Measurements from ENCODE around the gene FBXL7. TPM values are rescaled to one million over a fixed set of nuclear protein-coding genes. Genes with fewer than 3 reads are reported as not detected.

The FBXL7 gene
- not detected in 2 replicates for total RNA-seq

DNA sequence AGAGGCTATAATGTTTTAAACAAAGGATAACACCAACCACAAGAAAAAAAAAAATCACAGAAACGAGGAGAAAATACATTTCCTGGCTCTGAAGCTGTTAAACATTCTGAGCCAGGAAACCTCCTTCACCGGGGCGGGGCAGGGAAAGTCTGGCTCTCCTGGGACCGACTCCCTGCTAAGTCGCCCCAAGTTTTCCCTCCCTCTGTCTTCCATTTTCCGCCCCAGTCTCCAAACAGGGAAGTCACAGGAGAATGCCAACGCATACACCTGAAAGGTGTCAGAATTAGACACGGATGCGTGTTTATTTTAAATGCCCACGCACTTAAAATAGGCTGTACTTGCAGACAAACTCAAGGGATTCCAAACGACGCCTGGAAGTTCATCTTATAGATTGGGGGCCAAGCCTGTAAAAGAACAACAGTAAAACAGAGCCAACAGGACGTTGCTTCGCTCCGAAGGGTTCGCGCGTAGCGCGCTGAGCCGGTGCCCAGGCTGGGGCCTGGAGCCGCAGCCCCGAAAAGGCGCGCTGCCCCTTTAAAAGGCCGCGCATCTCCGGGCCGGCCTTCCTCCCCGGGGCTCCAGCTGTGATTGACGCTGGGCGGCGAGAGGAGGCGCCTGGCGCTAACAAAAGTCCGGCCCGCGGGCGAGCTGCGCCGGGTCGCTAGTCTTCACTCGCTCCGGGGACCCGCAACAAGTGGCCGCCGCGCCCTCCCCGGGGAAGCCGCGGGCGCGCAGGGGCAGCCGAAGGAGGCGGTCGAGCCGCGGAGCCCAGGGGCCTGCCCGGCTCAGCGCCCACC lies at the start of gene FBXL7:
Gene FBXL7, plus strand, starts transcription at position 653 of the 797 bp plus-strand sequence.
- intact Hi-C loops (cut with micrococcal nuclease) = no loop called here

DNA sequence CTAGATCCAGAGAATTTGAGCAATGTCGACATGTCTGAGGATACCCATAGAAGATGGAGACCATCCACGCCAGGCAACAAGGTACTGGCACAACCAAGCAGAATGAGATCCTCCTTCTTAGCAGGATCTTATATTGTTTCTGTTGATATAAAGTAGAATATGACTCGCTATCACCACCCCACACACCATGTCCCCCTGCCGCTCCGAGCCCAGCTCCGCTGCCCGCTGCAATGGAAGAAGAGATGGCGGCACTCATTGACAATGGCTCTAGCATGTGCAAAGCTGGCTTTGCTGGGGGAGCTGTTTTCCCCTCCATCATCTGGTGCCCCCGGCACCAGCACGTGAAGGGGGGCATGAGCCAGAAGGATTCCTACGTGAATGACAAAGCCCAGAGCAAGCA lies 49.5 kb upstream of the FBXL7 start:
- intact Hi-C loops (cut with micrococcal nuclease) = no loop called here

DNA sequence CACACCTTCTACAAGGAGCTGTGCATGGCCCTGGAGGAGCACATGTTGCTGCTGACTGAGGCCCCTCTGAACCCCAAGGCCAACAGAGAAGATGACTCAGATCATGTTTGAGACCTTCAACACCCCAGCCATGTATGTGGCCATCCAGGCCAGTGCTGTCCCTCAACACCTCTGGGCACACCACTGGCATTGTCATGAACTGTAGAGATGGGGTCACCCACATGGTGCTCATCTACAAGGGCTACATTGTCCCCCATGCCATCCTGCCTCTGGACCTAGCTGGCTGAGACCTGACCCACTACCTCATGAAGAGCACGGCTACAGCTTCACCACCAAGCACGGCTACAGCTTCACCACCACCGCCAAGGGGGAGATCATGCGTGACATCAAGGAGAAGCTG lies 49.0 kb upstream of the FBXL7 start:
- intact Hi-C loops (cut with micrococcal nuclease) = no loop called here

DNA sequence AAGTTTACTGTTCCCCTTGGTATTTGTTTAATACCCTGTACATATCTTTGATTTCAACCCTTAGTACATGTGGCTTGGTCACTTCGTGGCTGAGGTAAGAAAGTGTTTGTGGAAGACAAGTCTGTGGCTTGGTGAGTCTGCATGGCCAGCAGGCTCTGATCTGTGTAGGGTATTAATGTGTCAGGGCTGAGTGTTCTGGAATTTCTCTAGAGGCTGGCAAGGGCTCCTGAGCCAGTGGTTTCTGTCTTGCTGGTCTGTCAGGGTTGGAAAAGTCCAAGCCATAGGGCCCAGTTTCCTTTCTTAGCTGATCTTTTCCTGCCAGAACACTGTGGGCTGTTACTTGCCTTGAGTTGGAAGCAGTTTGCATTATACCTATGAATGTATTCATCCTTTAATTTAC lies 48.0 kb upstream of the FBXL7 start:
- intact Hi-C loops (cut with micrococcal nuclease) = no loop called here

DNA sequence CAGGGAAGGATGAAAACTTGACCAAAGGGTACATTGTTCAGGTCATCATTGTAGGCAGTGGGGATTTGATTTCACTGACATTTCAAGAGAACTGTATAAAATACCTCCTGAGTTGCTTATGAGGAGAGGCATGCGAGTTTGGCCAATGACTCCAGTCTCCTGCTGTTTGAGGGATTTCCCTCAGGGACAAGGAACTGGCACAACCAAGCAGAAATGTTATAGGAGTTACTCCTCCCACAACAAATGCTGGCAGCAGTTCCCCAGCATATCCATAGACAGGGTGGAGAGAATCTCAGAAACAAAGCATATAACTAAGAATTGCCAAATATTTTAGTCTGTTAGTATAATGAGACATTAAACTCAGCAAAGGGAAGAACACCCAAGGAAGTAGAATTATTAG lies 47.2 kb upstream of the FBXL7 start:
- intact Hi-C loops (cut with micrococcal nuclease) = no loop called here

DNA sequence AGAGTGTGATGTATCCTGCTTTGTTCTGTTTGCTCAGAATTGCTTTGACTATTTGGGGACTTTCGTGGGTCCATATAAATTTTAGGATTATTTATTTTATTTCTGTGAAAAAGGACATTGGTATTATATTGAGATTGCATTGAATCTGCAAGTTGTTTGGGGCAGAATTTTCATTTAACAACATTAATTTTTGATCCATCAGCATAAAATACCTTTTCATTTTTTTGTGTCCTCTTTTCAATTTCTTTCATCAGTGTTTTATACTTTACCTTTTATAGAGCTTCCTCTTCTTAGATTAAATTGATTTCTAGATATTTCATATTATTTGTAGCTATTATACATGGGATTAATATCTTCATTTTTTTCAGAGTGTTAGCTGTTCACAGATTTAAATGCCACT lies 40.8 kb upstream of the FBXL7 start:
- intact Hi-C loops (cut with micrococcal nuclease) = no loop called here

DNA sequence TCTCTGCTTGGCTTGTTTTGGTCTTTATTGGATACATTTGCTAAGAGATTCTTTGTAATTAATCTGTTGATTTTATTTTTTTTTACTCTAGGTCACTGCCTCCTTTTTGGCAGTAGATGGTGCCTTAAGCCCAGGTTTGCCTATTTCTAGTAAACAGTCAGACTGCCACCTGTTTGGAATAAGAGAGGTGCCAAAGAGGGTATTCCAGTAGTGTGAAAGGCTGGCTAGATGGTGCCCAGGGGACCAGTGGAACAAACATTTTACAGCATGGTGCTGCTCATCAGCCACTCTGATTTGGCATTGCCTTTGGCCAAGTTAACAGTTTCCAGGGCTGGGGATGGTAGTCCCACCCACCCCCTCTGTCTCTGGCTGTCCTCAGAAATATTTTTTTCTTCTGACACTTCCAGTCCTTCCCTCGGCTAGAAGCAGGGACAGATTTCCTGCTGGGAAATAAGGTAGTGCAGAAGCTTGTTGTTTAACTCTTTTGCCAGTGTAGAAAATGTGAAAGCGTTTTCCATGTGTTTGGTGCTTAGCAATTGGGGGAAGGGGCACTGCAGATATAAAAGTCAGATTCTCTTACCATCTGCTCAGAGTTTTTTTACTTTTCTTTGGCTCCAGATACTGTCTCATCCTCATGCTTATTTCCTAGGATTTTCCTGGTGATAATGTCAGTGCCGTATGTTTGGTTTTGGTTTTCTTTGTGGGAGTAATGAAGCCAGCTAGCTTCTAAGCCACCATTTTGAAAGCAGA lies 36.6 kb upstream of the FBXL7 start:
- intact Hi-C loops (cut with micrococcal nuclease) = no loop called here

DNA sequence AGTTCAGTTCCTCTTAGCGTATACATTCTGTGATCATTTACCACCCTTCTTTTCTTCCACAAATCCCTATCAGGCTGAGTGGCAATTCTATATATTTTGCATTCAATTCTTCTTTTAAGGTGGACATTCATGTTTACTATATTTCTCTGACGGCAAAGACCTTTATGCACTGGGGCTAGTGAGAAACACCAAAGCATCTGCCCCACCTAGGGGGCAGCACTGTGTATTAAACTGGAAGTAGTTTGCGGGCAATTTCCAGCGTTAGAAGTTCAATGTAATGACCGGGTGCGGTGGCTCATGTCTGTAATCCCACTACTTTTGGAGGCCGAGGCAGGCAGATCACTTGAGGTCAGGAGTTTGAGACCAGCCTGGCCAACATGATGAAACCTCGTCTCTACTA lies 27.9 kb upstream of the FBXL7 start:
- intact Hi-C loops (cut with micrococcal nuclease) = no loop called here

DNA sequence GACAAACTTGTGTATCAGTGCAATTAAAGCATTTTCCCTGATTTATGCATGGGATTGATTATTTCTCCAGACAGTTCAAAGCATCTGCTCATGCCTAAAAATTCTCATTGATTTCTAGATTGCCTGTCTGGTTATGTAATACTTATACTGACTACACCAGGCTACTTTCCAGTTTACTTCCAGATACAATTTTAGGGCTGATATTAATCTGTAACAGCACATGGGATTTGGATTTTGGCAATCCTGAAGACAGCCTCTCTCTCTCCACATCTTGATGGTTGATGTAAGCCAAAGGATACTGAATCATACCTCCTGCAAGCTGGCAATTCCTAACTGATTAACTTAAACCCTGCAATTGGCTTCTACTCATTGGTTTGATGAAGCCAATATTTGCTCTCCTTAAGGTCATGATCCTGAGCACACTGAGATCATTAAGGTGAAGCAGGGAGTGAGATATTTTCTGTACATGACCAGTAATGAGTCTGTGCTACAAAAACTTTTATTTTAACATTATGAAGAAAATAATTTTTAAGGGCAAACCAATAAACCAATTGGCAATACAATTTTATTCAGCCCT lies 25.7 kb upstream of the FBXL7 start:
- intact Hi-C loops (cut with micrococcal nuclease) = no loop called here

DNA sequence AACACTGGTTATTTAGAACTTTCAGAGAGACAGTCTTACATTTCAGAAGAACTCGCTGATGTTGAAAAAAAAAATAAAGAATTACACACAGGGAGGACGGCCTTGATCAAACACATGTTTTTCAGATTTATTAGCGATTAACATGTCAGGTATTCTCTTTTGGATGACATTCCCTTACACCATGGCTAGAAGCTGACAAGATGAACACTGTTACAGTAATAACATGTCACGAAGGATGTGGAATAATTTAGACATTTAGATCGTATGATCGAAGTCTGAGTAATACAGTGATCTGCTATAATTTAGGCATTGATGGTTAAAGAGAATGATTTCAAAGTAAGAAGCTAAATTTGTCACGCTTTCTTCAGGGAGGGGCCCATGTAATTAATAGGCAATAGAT lies 24.6 kb upstream of the FBXL7 start:
- intact Hi-C loops (cut with micrococcal nuclease) = no loop called here

DNA sequence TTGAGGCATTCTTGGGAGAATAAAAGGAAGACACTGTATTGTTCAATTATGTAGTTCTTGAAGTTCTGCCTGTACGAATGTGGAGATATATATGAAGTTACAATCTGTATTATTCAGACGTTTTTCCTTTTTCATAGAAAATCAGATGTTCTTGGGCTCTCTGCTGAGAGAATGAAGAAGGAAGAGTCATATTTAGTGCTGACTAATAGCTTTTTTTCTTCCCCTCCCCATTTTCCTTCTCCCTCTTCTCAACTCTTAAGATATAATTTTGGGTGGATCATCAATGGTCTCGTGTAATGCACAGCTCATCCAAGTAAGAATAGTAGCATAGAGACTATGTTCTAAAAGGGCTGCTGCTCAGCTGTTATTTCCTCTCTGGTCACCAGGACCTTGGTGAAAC lies 23.0 kb upstream of the FBXL7 start:
- intact Hi-C loops (cut with micrococcal nuclease) = no loop called here

DNA sequence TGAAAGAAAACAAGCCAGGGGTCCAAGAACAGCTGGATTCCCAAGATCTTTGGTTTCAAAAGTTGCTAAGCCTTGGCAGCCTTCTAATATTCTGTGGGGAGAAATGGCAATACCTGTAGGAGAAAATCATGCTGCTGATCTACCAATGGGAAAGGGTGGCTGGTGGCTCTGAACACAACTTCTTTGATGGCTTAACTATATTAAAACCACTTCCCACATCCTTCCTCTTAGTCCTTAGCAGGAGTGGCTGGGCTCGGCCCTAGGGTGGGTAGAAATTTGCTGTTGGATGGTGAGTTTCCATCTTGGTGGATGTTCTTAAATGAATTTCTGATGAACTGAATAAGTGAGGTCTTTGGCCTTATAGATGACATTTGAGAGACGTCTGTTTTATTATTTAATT lies 19.5 kb upstream of the FBXL7 start:
- intact Hi-C loops (cut with micrococcal nuclease) = no loop called here

DNA sequence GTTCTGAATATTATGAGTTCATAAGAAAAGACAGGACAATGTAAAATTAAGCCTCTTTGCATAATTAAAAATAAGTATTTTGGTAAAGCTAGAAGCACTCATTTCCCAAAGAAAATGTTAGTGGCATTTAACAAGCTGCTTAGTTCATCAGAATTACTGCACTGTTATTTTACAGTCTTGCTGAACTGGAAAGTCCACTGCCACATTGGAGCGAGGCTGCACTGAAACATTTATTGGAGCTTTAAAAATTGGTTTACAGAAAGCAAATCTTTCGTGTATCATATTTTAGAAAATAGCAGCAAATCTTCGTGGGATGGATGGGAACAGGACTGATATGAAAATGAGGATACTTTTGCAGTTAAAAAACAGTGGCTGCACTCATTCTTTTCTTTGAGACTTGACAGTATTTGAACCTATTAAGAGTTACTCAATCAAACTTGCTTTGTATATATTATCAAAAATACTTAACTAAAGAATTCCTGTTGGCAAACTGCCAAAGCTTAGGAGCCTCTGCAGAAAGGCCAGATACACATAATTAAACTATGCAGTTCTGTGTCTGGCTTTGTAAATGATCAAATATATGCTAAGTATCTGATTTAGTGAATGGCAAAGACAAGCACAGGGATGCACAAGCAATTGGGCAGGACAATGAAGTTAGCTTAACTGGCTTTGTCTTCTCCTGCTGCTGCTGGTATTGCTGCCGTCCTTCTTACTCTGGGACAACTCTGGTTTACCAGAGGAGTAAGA lies 16.5 kb upstream of the FBXL7 start:
- intact Hi-C loops (cut with micrococcal nuclease) = no loop called here

DNA sequence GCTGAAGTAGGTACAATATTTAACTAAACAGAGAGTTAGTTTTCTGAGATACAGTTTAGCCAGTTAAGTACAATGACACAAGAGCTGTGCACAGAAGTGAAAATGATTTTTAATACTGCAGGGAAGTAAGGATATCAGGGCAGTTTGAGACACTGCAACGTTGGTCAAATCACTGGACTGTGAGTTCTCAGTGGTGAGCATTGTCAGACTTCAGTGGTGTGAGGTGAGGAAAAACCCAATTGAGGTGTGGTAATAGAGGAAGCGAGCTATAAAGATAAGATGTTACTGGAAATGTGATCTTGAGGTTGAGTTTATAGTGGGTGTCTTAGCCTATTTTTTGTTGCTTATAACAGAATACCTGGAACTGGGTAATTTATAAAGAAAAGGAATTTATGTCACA lies 12.8 kb upstream of the FBXL7 start:
- intact Hi-C loops (cut with micrococcal nuclease) = no loop called here

DNA sequence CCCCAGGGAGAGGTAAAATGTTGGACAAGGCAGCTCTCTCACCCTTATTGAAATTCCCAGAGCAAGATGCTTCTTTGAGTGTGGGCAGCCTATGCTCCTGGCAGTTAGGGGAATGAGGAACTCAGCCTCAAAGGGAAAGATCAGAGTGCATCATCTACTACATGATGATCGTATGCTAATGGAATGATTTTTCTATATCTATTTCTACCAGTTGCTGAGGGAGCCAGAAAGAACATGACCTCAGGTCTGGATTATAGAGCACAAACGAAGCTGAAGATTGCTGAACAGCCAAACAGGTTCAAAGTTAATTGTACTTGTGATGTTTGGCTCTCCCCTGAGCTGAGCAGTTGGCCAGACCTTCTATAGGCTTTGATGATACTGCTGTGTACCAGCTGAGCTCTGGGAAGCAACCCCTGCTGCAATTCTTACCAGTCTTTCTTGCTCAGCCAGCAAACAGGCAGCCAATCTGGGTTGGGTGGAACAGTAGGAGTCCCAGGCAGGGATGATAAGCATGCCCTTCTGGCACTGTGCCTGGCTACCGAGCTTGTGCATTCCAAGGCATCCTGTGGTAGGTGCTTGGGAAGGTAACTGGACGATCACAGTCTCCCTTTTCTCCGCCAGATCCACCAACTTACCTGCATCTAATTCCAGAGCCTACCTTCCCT lies 10.3 kb upstream of the FBXL7 start:
- intact Hi-C loops (cut with micrococcal nuclease) = no loop called here

DNA sequence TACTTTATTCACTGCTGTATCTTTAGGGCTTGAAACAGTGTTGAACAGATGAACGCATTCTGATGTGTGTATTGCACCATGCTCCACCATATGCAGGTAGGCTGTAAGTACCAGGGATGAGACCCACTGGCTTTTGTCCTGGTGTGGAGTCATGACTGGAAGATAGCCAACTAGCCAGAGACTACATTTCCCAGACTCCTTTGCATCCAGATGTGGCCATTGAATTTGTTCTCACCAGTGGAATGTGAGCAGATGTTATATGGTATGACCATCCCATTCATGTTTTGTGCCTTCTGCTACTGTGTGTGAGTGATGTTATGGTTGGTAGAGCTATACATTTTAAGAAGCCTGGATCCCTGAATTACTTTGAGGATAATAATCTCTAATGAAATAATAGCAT lies 7.4 kb upstream of the FBXL7 start:
- intact Hi-C loops (cut with micrococcal nuclease) = no loop called here

DNA sequence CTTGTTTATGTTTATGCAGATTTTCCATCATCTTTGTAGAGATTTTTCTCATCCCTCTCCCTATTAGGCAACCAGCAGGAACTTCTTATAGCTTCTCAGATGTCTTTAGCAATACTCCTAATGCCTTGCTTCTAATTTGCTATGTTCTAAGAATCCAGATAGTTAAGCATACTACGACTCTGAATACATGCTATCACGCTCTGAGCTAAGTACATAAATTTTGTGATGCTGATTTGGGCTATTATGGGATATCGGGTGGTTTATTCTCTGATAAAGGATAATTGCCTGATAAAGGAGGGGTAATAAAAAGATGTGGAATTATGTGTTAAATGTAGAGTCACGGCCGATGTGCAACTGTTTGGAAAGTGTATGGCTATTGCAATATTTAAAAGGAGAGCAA lies 6.5 kb upstream of the FBXL7 start:
- intact Hi-C loops (cut with micrococcal nuclease) = no loop called here

DNA sequence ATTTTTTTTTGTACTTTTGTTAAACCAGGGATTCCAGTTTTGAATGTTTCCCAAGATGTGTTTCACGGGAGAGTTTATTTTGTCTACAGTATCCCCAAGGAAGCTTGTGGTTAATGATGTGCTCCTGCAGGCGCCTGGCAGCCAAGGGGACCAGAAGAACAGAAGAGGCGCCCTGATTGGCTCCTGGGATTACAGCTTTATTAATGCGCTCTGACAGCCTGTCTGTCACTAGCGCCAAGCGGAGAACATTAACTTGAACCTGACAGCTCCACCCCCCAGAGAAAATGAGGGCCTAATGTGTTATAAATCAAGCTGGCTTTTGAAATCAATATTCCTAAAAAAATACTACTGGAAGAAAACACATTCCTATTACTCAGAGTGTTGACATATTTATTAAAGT lies 5.0 kb upstream of the FBXL7 start:
- intact Hi-C loops (cut with micrococcal nuclease) = no loop called here

DNA sequence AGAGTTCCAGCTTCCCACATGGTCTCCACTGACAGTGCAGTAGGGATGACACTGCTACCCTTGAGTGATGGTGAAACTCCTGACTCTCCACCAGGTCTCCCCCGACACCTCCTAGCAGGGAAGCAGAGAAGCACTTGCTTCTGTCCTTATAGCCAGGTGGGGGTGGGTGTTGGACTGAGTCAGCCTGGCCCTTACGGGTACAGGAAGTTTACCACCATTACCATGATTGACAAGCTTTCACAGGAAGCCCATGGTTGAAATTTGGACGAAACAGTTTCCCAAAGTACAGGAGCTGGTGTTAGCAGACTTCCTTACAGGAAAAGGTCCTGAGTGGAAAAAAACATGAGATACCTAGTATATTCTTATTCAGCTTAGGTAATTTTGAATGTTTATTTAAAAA lies 3.1 kb upstream of the FBXL7 start:
- intact Hi-C loops (cut with micrococcal nuclease) = no loop called here

DNA sequence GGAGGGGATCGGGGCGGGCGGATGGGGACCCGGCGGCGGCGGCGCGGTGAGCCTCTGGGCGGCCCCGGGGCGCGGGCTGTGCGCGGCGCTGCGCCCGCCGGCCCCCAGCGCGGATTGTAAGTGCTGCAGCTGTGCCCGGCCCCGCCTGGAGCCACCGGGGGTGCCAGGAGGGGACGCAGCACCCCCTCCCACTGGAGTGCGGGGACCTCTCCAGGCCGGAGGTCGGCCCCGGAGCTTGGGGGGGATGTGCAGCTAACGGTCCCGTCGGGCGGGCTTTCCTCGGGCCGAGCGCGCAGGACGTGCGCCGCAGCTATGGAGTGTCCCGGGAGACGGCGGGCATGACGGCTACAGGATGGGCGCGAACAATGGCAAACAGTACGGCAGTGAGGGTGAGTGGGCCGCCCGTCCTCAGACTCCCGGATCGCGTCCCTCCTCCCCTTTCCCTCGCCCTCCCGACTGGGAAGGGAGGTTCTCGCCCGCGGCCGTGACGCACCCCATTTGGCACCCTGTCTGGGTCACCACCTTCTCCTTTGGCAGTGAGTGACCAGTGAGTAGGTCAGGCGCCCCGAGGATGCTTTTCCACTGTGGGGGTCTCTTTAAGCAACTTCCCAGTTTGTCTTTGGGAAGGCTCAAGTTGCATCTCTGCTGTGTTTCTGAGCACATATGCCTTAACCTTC lies 483 bp downstream of the FBXL7 start:
- intact Hi-C loops (cut with micrococcal nuclease) = no loop called here
